Prostate gland (tissue), 2 donors: ENCODE measurements around the gene CELSR3. TPM values are rescaled to one million over a fixed set of nuclear protein-coding genes. Genes with fewer than 3 reads are reported as not detected.

Source experiments
- DNase-seq: peaks from one replicate; pipeline ENCODE4 v3.0.0-alpha.2; 2019; ENCODE audit warnings: low spot score
- H3K27ac ChIP-seq, 2 donors: fragments of 200-600 bp; sonication (generic); 2 replicates each; pipeline ENCODE4 v1.5.1; 2017 to 2019
- H3K27me3 ChIP-seq: fragments of 200-600 bp; sonication (generic); replicated peaks from 2 replicates; pipeline ENCODE4 v1.5.1; 2019; ENCODE audit not compliant: insufficient read depth
- H3K36me3 ChIP-seq, 2 donors: fragments of 200-600 bp; sonication (generic); 1 replicate in 1 of 2; 2 replicates in 1 of 2; pipeline versions ENCODE4 v1.5.1 to v1.8.1; 2017 to 2019
- H3K4me1 ChIP-seq: fragments of 200-600 bp; sonication (generic); replicated peaks from 2 replicates; pipeline ENCODE4 v1.5.1; 2019
- H3K4me3 ChIP-seq, 2 donors: fragments of 200-600 bp; sonication (generic); 2 replicates each; pipeline ENCODE4 v1.5.1; 2017 to 2019
- H3K9me3 ChIP-seq: fragments of 200-600 bp; sonication (generic); 2 replicates; pipeline ENCODE4 v1.5.1; 2017
- POLR2A ChIP-seq: fragments of 450-650 bp; IDR thresholded peaks from one replicate; pipeline ENCODE4 v1.6.1; 2016; ENCODE audit warnings: antibody characterized with exemption, mild to moderate bottlenecking
- POLR2AphosphoS5 ChIP-seq: sonication (generic); formaldehyde crosslinking; IDR thresholded peaks from one replicate; pipeline ENCODE4 v1.6.1; 2017; ENCODE audit warnings: antibody characterized with exemption
- WGBS: methylation state at CpG from one replicate; pipeline ENCODE4 v1.1.5; 2018; 5-methylcytosine and 5-hydroxymethylcytosine counted together
- intact Hi-C: fragments of 100-400 bp; cut with DNase I; formaldehyde crosslinking; loops from one replicate; pipeline ENCODE4 v1.14.2; 2022
- total RNA-seq, 2 donors: library from RNA; depleted of rRNA; stranded (reverse); fragments of >200 nt; gene quantifications; one replicate each; pipeline ENCODE4 v1.1.0, GENCODE V29; 2016
- TF ChIP-seq, protein P1 (sequence below), 4 experiments: fragments of 200-600 bp in 2 of 4; fragments of 450-650 bp in 2 of 4; sonication (generic) in 2 of 4; IDR thresholded peaks; 1 replicate in 3 of 4; 2 replicates in 1 of 4; pipeline ENCODE4 v1.5.1; 2016 to 2019; ENCODE audit warnings: antibody characterized with exemption in 4 of 4, mild to moderate bottlenecking in 2 of 4, moderate library complexity in 2 of 4

Gene CELSR3
- total RNA-seq, 2 donors from 2014 or later: 0.41 to 6.4 TPM

DNA sequence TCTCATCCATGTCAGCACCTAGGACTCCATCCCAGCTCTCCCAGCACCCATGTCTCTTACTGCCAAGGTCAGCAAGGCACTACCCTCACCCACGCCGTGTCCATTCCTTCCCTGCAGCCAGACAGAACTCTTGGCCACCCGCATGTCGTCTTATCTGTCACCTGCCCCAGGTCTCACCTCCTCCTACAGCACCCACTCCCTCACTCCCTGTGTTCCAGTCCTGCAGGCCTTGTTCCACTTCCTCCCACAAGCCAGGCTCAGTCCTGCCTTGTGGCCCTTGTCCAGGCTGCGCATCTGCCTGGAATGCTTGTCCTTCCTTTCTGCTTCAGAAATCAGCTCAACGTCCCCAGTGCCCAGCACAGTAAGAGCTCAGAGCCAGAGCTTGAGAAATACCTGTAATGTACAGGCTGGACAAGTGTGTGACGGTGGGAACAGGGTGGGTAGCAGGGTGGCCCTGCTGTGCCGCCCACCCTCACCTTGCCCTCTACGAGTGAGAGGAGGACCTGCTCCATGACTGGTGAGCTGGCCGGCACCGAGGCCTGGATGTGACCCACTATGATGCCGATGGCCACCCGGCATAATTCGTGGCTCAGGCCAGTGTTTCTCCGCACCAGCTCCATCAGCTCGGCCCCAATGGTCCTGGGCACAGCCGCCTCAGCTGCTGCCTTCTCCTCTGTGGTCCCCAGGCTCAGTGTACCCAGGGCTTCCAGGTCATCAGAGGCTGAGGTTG lies 18.3 kb upstream of the CELSR3 start:
- TF ChIP-seq, protein P1, sequence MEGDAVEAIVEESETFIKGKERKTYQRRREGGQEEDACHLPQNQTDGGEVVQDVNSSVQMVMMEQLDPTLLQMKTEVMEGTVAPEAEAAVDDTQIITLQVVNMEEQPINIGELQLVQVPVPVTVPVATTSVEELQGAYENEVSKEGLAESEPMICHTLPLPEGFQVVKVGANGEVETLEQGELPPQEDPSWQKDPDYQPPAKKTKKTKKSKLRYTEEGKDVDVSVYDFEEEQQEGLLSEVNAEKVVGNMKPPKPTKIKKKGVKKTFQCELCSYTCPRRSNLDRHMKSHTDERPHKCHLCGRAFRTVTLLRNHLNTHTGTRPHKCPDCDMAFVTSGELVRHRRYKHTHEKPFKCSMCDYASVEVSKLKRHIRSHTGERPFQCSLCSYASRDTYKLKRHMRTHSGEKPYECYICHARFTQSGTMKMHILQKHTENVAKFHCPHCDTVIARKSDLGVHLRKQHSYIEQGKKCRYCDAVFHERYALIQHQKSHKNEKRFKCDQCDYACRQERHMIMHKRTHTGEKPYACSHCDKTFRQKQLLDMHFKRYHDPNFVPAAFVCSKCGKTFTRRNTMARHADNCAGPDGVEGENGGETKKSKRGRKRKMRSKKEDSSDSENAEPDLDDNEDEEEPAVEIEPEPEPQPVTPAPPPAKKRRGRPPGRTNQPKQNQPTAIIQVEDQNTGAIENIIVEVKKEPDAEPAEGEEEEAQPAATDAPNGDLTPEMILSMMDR (IDR thresholded peaks at IDR 0.05): no peak
- no peak for TF ChIP-seq POLR2A
- no peak for TF ChIP-seq POLR2AphosphoS5
- peaks cover 4 to 9% of the 10 kb centered on the region in 2 donors for H3K36me3 ChIP-seq
- peaks cover 3% of the 10 kb centered on the region for H3K4me1 ChIP-seq
- no peaks in the 10 kb centered on the region for H3K27me3 ChIP-seq
- no peak for DNase-seq
- no peak overlapping the region for H3K4me3 ChIP-seq
- 94% methylated on average over 17 of the region's 17 CpGs for WGBS
- no peak overlapping the region for H3K27ac ChIP-seq
- intact Hi-C loops: no loop called here
- H3K9me3 ChIP-seq: no peaks in the 10 kb centered on the region

DNA sequence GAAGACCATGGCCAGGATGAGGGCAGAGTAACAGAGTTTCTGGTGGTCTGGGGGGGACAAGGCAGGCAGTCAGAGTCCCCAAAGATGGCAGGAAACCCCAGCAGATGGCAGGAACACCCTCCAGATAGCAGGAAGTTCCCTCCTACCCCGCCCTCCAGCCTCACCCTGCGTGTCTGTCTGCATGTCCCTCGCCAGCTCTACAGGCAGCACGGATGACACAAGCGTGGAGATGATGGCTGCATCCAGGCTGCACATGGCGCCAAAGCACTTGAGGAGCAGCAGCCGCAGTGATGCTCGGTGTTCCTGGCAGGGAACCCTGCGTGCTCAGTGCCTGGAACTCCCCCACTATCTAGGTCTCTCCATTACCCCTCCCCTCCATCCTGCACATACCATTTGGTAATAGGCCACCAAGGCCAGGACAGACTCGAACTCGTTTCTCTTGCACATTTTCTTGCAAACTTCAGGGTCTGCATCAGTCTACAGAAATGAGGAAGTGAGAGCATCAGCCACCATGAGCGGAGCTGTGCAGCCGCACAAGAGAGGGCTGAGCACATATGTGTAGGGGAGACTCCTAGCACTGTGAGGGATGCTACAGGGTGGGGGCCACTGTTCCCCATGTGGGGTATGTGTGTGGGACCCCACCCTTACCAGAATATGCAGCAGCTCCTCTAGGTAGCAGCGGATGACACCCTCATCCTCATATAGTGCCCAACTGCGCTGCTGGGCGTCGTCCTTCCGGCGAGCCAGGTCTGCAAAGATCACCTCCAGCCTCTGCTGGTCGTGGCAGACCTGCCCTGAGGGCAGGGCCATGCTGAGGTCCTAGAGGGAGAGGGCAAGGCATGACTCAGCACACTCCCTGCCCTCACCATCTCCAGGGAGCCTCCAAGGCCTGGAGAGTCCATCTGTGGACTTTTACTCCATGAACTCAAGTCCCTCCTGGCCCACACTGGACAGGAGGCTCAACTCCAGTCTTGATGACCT lies 17.0 kb upstream of the CELSR3 start:
- no peaks in the 10 kb centered on the region for H3K9me3 ChIP-seq
- no peaks in the 10 kb centered on the region for H3K27me3 ChIP-seq
- H3K4me3 ChIP-seq: no peak overlapping the region
- no peak for DNase-seq
- intact Hi-C loops: no loop called here
- H3K27ac ChIP-seq: no peak overlapping the region
- TF ChIP-seq POLR2A (no peak), POLR2AphosphoS5 (no peak)
- TF ChIP-seq, protein P1 (IDR thresholded peaks at IDR 0.05): no peak
- H3K36me3 ChIP-seq: peaks cover 4 to 9% of the 10 kb centered on the region in 2 donors
- 91% methylated on average over 15 of the region's 20 CpGs for WGBS
- H3K4me1 ChIP-seq: peaks cover 3% of the 10 kb centered on the region

DNA sequence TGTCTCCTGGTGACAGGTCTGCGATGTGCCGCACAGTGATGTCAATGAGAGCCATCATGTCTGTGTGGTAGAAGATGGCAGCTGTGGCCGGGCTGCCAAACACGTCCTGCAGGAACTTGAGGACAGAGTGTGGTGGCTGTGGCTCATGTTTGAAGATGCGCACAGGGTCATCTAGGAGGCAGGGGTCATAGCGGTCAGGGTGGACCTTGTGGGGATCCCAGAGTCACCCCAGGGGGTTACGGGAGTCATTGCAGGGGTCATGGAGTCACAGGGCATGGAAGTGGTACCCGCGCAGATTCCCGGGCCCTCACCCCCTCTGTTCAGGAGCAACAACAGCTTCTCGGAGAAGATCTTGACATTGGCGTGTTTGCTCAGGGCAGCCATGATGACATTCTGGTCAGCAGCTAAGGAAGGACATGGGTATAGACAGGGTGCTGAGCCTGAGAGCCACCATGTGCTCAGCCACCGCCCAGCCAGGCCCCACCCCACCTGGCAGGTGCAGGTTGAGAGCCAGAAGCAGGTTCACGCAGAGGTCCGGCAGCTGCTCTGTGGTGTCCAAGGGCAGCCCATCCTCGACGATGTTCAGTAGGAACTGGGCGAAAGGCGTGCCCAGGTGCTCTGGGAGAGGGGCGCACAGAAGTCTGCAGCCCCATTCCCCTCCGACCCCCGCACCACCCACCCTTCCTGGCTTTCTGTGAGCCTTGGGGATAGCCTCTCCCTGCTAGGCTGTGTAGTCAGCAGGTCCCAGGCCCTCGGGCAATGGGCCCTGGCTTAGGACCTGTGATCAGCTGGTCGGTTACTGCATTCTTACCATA lies 16.1 kb upstream of the CELSR3 start:
- Histone ChIP-seq H3K27ac (no peak overlapping the region), H3K27me3 (no peaks in the 10 kb centered on the region), H3K4me3 (no peak overlapping the region), H3K36me3 (peaks cover 4 to 9% of the 10 kb centered on the region in 2 donors), H3K4me1 (no peaks in the 10 kb centered on the region), H3K9me3 (no peaks in the 10 kb centered on the region)
- 92% methylated on average over 23 of the region's 24 CpGs for WGBS
- TF ChIP-seq, protein P1 (IDR thresholded peaks at IDR 0.05): no peak
- TF ChIP-seq POLR2AphosphoS5 (no peak), POLR2A (no peak)
- no peak for DNase-seq
- intact Hi-C loops: no loop called here

DNA sequence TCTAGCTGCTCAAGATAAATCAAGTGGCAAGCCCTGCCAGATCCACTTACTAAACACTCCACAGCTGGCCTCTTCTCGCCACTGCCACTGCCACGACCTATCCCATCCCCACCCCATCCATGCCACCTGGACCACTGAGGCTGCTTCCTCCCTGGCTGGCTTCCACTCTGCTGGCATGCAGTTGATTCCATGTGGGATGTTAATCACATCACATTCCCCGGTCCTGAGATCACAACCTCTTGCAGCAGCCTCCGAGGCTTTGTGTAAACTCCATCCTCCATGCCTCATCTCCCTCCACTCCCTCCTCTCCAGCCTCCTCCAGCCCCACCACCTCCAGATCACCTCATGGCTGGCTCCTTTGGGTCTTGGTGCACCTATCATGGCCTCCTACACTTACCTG lies 15.4 kb upstream of the CELSR3 start:
- intact Hi-C loops: no loop called here
- no peak overlapping the region for H3K4me3 ChIP-seq
- WGBS: 76% methylated on average over 4 of the region's 4 CpGs

More for the DNA sequence above, 15.4 kb upstream of the CELSR3 start:
- no peaks in the 10 kb centered on the region for H3K27me3 ChIP-seq
- no peak for TF ChIP-seq POLR2AphosphoS5
- no peak for TF ChIP-seq POLR2A
- TF ChIP-seq, protein P1 (IDR thresholded peaks at IDR 0.05): no peak
- H3K9me3 ChIP-seq: no peaks in the 10 kb centered on the region
- H3K4me1 ChIP-seq: no peaks in the 10 kb centered on the region
- H3K36me3 ChIP-seq: peaks cover 4 to 9% of the 10 kb centered on the region in 2 donors
- no peak for DNase-seq
- no peak overlapping the region for H3K27ac ChIP-seq
